ENCODE measurements around the gene KSR1. TPM values are rescaled to one million over a fixed set of nuclear protein-coding genes. Genes with fewer than 3 reads are reported as not detected.

Gene KSR1
- total RNA-seq, 1 experiment from 2014 or later: 21.7 TPM

- peak overlapping the region; percentile 45; the same call in 1 of the 2 replicates for H3K27ac ChIP-seq (ENCODE audit: low read length)
- BruUV-seq (replicated peaks): no TSS peak
- no peaks in the 10 kb centered on the region for H3K36me3 ChIP-seq (ENCODE audit: control insufficient read depth, insufficient read depth, low read length)
- ATAC-seq (no peak), DNase-seq (ENCODE audit: low read depth, low spot score) (no peak)
- no peak for TF ChIP-seq POLR2AphosphoS5 (IDR thresholded peaks at IDR 0.05; ENCODE audit: low read depth, low read length)
- TF ChIP-seq, protein P1, sequence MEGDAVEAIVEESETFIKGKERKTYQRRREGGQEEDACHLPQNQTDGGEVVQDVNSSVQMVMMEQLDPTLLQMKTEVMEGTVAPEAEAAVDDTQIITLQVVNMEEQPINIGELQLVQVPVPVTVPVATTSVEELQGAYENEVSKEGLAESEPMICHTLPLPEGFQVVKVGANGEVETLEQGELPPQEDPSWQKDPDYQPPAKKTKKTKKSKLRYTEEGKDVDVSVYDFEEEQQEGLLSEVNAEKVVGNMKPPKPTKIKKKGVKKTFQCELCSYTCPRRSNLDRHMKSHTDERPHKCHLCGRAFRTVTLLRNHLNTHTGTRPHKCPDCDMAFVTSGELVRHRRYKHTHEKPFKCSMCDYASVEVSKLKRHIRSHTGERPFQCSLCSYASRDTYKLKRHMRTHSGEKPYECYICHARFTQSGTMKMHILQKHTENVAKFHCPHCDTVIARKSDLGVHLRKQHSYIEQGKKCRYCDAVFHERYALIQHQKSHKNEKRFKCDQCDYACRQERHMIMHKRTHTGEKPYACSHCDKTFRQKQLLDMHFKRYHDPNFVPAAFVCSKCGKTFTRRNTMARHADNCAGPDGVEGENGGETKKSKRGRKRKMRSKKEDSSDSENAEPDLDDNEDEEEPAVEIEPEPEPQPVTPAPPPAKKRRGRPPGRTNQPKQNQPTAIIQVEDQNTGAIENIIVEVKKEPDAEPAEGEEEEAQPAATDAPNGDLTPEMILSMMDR (IDR thresholded peaks at IDR 0.05): no peak
- no peak for TF ChIP-seq SIN3A (IDR thresholded peaks at IDR 0.05; ENCODE audit: borderline replicate concordance, insufficient read depth, low read depth, low read length)
- TF ChIP-seq, protein P2, sequence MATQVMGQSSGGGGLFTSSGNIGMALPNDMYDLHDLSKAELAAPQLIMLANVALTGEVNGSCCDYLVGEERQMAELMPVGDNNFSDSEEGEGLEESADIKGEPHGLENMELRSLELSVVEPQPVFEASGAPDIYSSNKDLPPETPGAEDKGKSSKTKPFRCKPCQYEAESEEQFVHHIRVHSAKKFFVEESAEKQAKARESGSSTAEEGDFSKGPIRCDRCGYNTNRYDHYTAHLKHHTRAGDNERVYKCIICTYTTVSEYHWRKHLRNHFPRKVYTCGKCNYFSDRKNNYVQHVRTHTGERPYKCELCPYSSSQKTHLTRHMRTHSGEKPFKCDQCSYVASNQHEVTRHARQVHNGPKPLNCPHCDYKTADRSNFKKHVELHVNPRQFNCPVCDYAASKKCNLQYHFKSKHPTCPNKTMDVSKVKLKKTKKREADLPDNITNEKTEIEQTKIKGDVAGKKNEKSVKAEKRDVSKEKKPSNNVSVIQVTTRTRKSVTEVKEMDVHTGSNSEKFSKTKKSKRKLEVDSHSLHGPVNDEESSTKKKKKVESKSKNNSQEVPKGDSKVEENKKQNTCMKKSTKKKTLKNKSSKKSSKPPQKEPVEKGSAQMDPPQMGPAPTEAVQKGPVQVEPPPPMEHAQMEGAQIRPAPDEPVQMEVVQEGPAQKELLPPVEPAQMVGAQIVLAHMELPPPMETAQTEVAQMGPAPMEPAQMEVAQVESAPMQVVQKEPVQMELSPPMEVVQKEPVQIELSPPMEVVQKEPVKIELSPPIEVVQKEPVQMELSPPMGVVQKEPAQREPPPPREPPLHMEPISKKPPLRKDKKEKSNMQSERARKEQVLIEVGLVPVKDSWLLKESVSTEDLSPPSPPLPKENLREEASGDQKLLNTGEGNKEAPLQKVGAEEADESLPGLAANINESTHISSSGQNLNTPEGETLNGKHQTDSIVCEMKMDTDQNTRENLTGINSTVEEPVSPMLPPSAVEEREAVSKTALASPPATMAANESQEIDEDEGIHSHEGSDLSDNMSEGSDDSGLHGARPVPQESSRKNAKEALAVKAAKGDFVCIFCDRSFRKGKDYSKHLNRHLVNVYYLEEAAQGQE (IDR thresholded peaks at IDR 0.05; ENCODE audit: insufficient read depth in 1 of 2, low read depth in 2 of 2, low read length in 1 of 2): no peak
- no peak for TF ChIP-seq TCF7L2 (IDR thresholded peaks at IDR 0.05; ENCODE audit: low read depth, low read length)
- no peaks in the 10 kb centered on the region for H3K27me3 ChIP-seq (ENCODE audit: control insufficient read depth, insufficient read depth, low read length)
- no peaks in the 10 kb centered on the region for H3K9me3 ChIP-seq (ENCODE audit: control insufficient read depth, insufficient read depth, low read depth, low read length)
- peaks cover 31% of the 10 kb centered on the region for H3K4me1 ChIP-seq (ENCODE audit: control insufficient read depth, insufficient read depth, low read length)
- CTCF ChIA-PET: no interaction called here
- in situ Hi-C loops (cut with HindIII; ENCODE audit: low pct_unique_long_range_greater_than_20kb, low sequenced_read_pairs): no loop called here
- intact Hi-C loops (cut with micrococcal nuclease; ENCODE audit: unreplicated experiment): loop anchor here (5.0 kb wide), 1 partner anchor 139 kb away; no protein-coding TSS in a partner anchor
- POLR2A ChIA-PET: no interaction called here
- H3K4me3 ChIP-seq (ENCODE audit: low read depth in 2 of 2, low read length in 2 of 2): peak overlapping the region in 1 of 2 experiments; percentile 72; a peak in 2 of 4 replicates
Measured at GRCh38 chr17:27458524-27458908, 2.3 kb downstream of the KSR1 start.

- POLR2A ChIA-PET: no interaction called here
- Histone ChIP-seq H3K27ac (ENCODE audit: low read length) (no peak overlapping the region), H3K27me3 (ENCODE audit: control insufficient read depth, insufficient read depth, low read length) (no peaks in the 10 kb centered on the region), H3K9me3 (ENCODE audit: control insufficient read depth, insufficient read depth, low read depth, low read length) (no peaks in the 10 kb centered on the region), H3K4me1 (ENCODE audit: control insufficient read depth, insufficient read depth, low read length) (peaks cover 31% of the 10 kb centered on the region), H3K4me3 (ENCODE audit: low read depth in 2 of 2, low read length in 2 of 2) (no peak overlapping the region), H3K36me3 (ENCODE audit: control insufficient read depth, insufficient read depth, low read length) (no peaks in the 10 kb centered on the region)
- intact Hi-C loops (cut with micrococcal nuclease; ENCODE audit: unreplicated experiment): loop anchor here (5.0 kb wide), 1 partner anchor 138 kb away; no protein-coding TSS in a partner anchor
- CTCF ChIA-PET: interaction anchor here (0.6 kb wide), 1 partner anchor 28 kb away, joined by 3 read pairs; no protein-coding TSS in a partner anchor
- DNase-seq (ENCODE audit: low read depth, low spot score): no peak
- BruUV-seq (replicated peaks): no TSS peak
- in situ Hi-C loops (cut with HindIII; ENCODE audit: low pct_unique_long_range_greater_than_20kb, low sequenced_read_pairs): no loop called here
- no peak for ATAC-seq
- TF ChIP-seq, protein P1 (IDR thresholded peaks at IDR 0.05): no peak
- TF ChIP-seq SIN3A (IDR thresholded peaks at IDR 0.05; ENCODE audit: borderline replicate concordance, insufficient read depth, low read depth, low read length) (no peak), TCF7L2 (IDR thresholded peaks at IDR 0.05; ENCODE audit: low read depth, low read length) (no peak), POLR2AphosphoS5 (IDR thresholded peaks at IDR 0.05; ENCODE audit: low read depth, low read length) (no peak)
- TF ChIP-seq, protein P2 (IDR thresholded peaks at IDR 0.05; ENCODE audit: insufficient read depth in 1 of 2, low read depth in 2 of 2, low read length in 1 of 2): no peak
Measured at GRCh38 chr17:27459433-27459832, 3.2 kb downstream of the KSR1 start.

Measured in Panc1 (cell line).